HG02938 (cell line): ENCODE results near the gene EGFL7.

Experiments used
- ATAC-seq: cut with Tn5 transposase; IDR thresholded peaks from one replicate; pipeline ENCODE4 v1.9.1; 2021; ENCODE audit warnings: mild to moderate bottlenecking, moderate library complexity; ENCODE audit not compliant: unreplicated experiment

The EGFL7 gene

DNA sequence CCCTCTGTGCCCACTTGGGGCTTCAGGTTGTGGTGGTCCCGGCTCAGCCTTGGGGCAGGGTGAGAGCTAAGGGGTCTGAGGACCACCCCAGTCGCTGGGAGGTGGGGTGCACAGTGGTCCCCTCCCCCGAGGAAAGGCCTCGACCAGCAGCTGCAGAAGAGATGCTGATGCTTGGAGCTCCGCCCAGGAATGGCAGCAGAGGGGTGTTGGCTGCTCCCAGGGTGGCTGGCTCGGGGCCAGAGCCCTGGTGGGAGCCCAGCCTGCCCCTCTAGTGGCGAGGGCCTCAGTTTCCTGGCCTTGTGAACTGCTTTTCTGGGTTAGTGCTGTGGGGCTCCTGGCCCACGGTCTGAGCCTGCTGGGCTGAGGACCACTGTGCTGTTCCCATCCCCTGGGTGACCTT lies 50.8 kb downstream of the EGFL7 start:
- ATAC-seq: no peak

DNA sequence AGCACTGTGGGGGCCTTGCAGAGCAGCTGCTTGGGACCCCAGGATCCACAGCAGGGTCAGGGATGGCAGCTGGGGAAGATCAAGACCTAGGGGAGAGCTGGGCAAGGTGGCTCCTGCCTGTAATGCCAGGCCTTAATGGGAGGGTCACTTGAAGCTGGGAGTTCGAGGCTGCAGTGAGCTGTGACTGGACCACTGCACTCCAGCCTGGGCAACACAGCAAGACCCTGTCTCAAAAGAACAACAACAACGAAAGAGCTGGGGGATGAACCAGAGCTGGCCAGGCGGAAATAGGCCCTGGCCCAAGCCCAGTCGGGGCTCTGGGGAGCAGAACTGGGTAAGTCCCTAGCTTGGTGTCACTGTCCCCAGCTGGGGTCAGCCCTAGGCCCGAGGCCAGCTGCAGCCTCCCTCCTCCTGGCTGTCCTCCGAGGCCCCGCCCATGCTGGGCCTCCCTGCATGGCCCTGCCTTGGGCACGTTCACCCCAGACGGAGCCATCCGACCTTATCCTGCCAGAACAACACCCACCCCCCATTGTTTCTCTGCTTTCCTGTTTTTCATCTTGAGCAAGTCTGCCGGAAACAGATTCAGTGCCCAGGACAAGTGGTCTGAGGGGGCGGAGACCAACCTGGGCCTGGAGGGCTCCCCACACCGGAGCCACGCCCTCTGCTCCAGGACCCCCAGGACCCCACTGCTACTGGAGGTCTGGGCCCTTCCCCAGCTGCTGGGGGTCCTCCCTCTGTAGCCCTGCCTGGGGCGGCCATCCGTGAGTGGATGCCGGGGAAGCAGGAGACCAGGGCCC lies 51.6 kb downstream of the EGFL7 start:
- no peak for ATAC-seq

DNA sequence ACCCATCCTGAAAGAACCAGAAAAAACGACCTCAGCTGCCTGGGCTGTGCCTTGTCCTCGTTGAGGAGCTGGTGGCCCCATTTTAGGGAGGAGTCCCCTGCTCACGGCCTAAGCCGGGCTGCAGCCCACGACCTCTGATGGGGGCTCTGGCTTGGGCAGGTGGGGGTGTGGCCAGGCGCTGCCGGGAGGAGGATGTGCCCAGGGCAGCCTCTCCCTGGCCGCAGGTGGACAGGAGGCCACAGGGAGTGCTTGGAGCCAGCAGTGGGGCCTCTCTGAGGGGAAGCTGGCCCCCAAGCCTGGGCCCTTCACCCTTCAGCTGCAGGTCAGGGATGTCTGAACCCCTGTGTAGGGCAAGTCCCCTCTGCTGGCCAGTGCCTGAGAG lies 52.2 kb downstream of the EGFL7 start:
- no peak for ATAC-seq

DNA sequence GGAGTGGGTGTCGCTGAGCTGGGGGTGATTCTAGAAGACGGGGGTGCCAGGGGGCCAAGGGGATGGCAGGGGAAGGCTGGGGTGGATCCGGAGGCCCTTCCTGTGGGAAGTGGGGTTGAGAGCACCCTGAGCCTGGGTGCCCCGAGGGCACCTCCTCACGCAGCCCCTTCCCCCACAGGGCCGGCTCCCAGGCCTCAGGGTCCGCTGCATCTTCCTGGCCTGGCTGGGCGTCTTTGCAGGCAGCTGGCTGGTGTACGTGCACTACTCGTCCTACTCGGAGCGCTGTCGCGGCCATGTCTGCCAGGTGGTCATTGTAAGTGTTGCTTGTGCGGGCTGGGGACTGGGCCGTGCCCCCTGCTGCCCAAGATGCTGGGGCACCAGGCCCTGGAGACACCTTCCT lies 54.7 kb downstream of the EGFL7 start:
- no peak for ATAC-seq

DNA sequence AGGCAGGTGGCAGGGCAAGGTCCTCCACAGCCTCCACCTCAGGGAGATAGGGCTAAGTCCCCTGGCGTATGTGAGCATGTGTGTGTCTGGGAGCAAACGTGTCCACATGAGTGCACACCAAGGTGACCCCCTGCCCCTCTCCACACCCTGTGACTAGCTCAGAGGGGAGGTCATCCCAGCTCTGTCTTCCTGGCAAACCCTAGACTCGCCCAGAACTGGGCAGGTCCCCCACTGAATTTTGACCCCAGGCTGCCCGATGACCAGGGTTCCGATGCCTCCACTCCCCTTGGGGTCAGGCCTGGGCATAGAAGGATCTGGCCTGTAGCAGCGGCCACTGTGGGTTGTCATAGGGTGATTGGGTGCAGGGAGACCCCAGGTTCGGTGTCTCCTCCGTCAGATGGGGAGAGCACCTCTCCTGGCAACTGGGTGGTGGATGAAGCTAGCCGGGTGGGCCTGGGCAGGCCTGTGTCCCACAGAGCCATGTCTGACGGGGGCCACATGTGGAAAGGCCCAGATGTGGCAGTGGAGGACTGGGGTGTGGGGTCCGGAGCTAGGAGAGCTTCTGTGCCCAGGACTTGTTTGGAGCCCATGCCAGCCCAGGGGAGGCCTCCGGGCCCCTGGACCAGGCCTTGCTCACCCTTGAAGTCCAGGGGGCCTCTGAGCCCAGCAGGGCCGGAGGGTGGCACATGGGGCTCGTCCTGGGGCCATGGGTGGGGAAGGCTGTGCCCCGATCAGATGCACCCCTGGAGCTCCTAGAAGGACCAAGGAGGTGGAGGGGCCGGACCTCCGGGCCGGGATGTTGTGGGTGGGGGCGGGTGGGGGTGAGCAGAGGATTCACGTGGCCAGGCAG lies 55.9 kb downstream of the EGFL7 start:
- ATAC-seq: no peak

DNA sequence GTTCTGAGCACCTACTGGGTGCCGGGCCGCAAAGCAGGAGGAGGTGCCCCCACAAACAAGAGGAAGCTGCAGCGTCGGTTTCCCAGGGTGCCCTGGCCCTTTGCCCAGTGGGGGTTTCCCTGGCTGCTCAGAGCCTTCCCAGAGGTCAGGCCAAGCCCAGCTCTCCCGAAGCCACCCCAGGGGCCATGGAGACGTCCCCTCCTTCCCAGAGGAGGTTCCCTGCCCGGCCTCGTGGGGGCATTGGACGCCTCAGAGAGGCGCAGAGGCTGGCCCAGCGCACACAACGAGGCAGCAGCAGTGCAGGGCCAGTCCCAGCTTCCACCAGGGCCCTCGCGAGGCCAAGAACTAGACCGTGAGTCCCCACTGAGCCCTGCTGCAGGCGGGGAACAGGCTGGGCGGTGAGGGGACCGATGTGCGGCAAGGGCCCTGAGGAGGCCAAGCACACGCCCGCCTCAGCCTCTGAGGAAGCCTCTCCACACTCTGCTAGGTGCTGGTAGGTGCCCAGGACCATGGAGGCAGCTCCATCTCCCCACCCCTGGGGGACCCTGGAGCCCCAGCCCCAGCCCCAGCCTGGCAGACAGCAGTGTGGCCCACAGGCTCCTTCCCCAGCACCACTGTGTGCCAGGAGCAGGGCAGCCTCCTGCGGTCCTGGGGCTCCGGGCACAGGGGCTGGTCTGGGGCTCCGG lies 56.6 kb downstream of the EGFL7 start:
- no peak for ATAC-seq

DNA sequence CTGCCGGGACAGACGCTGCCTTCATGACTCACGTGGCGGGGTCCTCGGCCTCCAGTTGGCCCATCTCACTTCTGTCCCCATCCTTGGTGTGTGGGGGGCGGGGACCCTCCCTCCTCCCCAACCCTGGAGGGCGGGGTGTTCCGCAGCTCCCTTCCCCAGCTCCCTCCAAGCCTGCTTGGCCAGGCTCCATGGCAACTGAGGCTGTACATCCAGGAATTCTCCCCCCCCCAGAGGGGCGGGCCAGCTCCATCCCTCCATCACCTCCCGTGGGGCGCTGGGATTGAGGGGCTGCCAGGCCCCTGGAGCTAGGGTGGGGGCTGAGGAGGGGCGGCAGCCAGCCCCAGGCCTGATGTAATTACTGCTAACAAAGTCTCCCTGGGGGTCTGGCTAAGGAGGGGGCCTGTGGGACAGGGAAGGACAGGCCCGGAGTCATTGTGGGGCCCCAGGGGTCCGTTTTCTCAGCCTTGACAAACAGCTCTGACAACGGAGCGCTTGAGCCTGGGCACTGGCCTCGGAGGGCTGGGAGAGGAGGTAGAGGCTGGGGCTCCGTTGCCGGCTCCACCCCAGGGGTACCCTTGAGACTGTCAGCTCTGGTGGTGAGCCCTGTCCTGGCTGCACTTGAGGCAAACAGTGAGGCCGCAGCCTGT lies 57.7 kb downstream of the EGFL7 start:
- ATAC-seq: no peak

DNA sequence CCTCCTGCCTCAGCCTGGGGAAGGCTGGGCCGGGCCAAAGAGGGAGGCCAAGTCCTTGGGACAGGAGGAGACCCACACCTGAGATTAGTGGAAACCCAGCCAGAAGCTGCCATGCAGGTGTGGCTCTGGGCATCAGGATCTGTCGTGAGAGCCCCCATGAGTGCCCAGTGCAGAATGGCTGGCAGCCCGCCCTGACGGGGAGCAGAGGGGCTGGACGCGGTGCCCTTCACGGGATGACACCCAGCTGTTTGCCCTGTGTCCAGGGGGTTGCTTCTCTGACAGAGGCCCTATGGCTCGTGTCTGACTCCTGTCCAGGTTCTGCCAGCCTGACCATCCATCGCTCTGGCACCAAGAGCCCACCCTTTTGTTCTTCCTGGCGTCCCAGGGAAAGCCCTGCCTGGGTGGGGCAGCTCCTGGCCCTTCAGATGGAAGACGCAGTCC lies 58.2 kb downstream of the EGFL7 start:
- ATAC-seq: no peak

DNA sequence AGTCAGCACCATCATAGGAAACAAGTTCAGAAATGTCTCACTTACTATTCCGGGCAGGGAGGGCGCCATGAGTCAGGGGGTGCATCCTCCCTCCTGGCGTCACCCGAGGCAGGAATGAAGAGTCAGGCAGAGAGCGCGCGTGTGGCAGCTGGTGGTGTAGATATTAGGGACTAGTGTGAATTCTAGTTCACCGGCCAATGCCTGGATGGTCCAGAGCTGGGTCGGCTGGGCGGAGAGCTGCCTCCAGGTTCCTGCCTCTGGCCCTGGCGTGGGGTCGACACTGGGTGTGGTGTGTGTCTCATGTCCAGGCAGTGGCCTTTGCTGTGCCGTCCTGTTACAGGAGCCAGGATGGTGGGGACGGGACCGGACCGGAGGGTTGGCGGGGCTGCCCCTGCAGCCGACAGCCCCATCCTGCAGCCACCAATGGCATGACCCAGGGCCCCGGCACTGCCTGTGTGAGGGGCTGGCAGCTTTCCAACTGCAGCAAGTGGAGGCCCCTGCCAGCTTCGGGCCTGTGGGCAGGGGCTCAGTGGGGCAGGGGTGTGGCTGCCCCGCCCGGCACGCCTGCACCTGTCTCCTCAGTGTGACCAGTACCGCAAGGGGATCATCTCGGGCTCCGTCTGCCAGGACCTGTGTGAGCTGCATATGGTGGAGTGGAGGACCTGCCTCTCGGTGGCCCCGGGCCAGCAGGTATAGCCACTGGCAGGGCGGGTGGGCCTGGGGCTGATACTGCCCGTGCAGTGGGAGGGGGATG lies 58.8 kb downstream of the EGFL7 start:
- ATAC-seq: no peak
